Measurements from ENCODE around the gene CYBA.

Gene CYBA

GRCh38 chr16:88650749-88651275 lies at the start of gene CYBA:
Gene CYBA (minus strand): TSS chr16:88651053. CDS start chr16:88651013, 40 bp downstream.
- H3K36me3 ChIP-seq (ENCODE audit: insufficient read depth, low read depth, low read length): peaks cover 20% of the 10 kb centered on the region

GRCh38 chr16:88700322-88700635 lies 49.4 kb upstream of the CYBA start:
- Histone ChIP-seq H3K27ac (ENCODE audit: low read length) (no peak overlapping the region), H3K9me3 (ENCODE audit: insufficient read depth, low read depth, low read length) (no peaks in the 10 kb centered on the region), H3K4me1 (ENCODE audit: insufficient read depth, low read length) (0 out of 2 replicates have a peak, but pooled peaks cover 2% of the 10 kb centered on the region), H3K9ac (ENCODE audit: low read depth, low read length) (no peak overlapping the region), H3K4me3 (ENCODE audit: low read length) (no peak overlapping the region), H3K27me3 (ENCODE audit: insufficient read depth, low read length) (no peaks in the 10 kb centered on the region), H3K36me3 (ENCODE audit: insufficient read depth, low read depth, low read length) (no peaks in the 10 kb centered on the region)

More at GRCh38 chr16:88650749-88651275, at the start of gene CYBA:
- Histone ChIP-seq H3K9ac (ENCODE audit: low read depth, low read length) (peak within 1 kb of the TSS; percentile 85), H3K4me3 (ENCODE audit: low read length) (peak within 1 kb of the TSS; percentile 90), H3K9me3 (ENCODE audit: insufficient read depth, low read depth, low read length) (no peaks in the 10 kb centered on the region), H3K27ac (ENCODE audit: low read length) (no peak within 1 kb of the TSS), H3K4me1 (ENCODE audit: insufficient read depth, low read length) (peaks cover 5% of the 10 kb centered on the region; the same call in 1 of the 2 replicates), H3K27me3 (ENCODE audit: insufficient read depth, low read length) (no peaks in the 10 kb centered on the region)

- no peaks in the 10 kb centered on the region for H3K4me1 ChIP-seq (ENCODE audit: insufficient read depth, low read length)
- H3K9ac ChIP-seq (ENCODE audit: low read depth, low read length): no peak overlapping the region
- H3K36me3 ChIP-seq (ENCODE audit: insufficient read depth, low read depth, low read length): no peaks in the 10 kb centered on the region
- H3K27ac ChIP-seq (ENCODE audit: low read length): no peak overlapping the region
- no peak overlapping the region for H3K4me3 ChIP-seq (ENCODE audit: low read length)
- no peaks in the 10 kb centered on the region for H3K27me3 ChIP-seq (ENCODE audit: insufficient read depth, low read length)
- no peaks in the 10 kb centered on the region for H3K9me3 ChIP-seq (ENCODE audit: insufficient read depth, low read depth, low read length)
These were observed 48.3 kb upstream of the CYBA start for GRCh38 chr16:88699180-88699579.

- no peaks in the 10 kb centered on the region for H3K4me1 ChIP-seq (ENCODE audit: insufficient read depth, low read length)
- no peak overlapping the region for H3K27ac ChIP-seq (ENCODE audit: low read length)
- no peak overlapping the region for H3K4me3 ChIP-seq (ENCODE audit: low read length)
- H3K27me3 ChIP-seq (ENCODE audit: insufficient read depth, low read length): no peaks in the 10 kb centered on the region
- no peaks in the 10 kb centered on the region for H3K36me3 ChIP-seq (ENCODE audit: insufficient read depth, low read depth, low read length)
- no peak overlapping the region for H3K9ac ChIP-seq (ENCODE audit: low read depth, low read length)
- H3K9me3 ChIP-seq (ENCODE audit: insufficient read depth, low read depth, low read length): no peaks in the 10 kb centered on the region
These were observed 47.8 kb upstream of the CYBA start for GRCh38 chr16:88698646-88699045.

- no peaks in the 10 kb centered on the region for H3K27me3 ChIP-seq (ENCODE audit: insufficient read depth, low read length)
- H3K9ac ChIP-seq (ENCODE audit: low read depth, low read length): no peak overlapping the region
- no peaks in the 10 kb centered on the region for H3K9me3 ChIP-seq (ENCODE audit: insufficient read depth, low read depth, low read length)
- H3K4me1 ChIP-seq (ENCODE audit: insufficient read depth, low read length): no peaks in the 10 kb centered on the region
- H3K27ac ChIP-seq (ENCODE audit: low read length): no peak overlapping the region
- no peaks in the 10 kb centered on the region for H3K36me3 ChIP-seq (ENCODE audit: insufficient read depth, low read depth, low read length)
- H3K4me3 ChIP-seq (ENCODE audit: low read length): no peak overlapping the region
These were observed 47.2 kb upstream of the CYBA start for GRCh38 chr16:88697831-88698615.

- no peaks in the 10 kb centered on the region for H3K36me3 ChIP-seq (ENCODE audit: insufficient read depth, low read depth, low read length)
- H3K9me3 ChIP-seq (ENCODE audit: insufficient read depth, low read depth, low read length): no peaks in the 10 kb centered on the region
- H3K4me3 ChIP-seq (ENCODE audit: low read length): no peak overlapping the region
- H3K4me1 ChIP-seq (ENCODE audit: insufficient read depth, low read length): no peaks in the 10 kb centered on the region
- H3K27ac ChIP-seq (ENCODE audit: low read length): no peak overlapping the region
- no peaks in the 10 kb centered on the region for H3K27me3 ChIP-seq (ENCODE audit: insufficient read depth, low read length)
- H3K9ac ChIP-seq (ENCODE audit: low read depth, low read length): no peak overlapping the region
These were observed 46.4 kb upstream of the CYBA start for GRCh38 chr16:88697116-88697830.

- Histone ChIP-seq H3K36me3 (ENCODE audit: insufficient read depth, low read depth, low read length) (no peaks in the 10 kb centered on the region), H3K27ac (ENCODE audit: low read length) (no peak overlapping the region), H3K27me3 (ENCODE audit: insufficient read depth, low read length) (no peaks in the 10 kb centered on the region), H3K4me1 (ENCODE audit: insufficient read depth, low read length) (no peaks in the 10 kb centered on the region), H3K4me3 (ENCODE audit: low read length) (no peak overlapping the region), H3K9ac (ENCODE audit: low read depth, low read length) (no peak overlapping the region), H3K9me3 (ENCODE audit: insufficient read depth, low read depth, low read length) (no peaks in the 10 kb centered on the region)
These were observed 45.6 kb upstream of the CYBA start for GRCh38 chr16:88696441-88696840.

- Histone ChIP-seq H3K27me3 (ENCODE audit: insufficient read depth, low read length) (no peaks in the 10 kb centered on the region), H3K27ac (ENCODE audit: low read length) (no peak overlapping the region), H3K9me3 (ENCODE audit: insufficient read depth, low read depth, low read length) (no peaks in the 10 kb centered on the region), H3K4me1 (ENCODE audit: insufficient read depth, low read length) (no peaks in the 10 kb centered on the region), H3K4me3 (ENCODE audit: low read length) (no peak overlapping the region), H3K36me3 (ENCODE audit: insufficient read depth, low read depth, low read length) (no peaks in the 10 kb centered on the region), H3K9ac (ENCODE audit: low read depth, low read length) (no peak overlapping the region)
These were observed 44.9 kb upstream of the CYBA start for GRCh38 chr16:88695753-88696152.

- Histone ChIP-seq H3K27me3 (ENCODE audit: insufficient read depth, low read length) (no peaks in the 10 kb centered on the region), H3K36me3 (ENCODE audit: insufficient read depth, low read depth, low read length) (no peaks in the 10 kb centered on the region), H3K4me1 (ENCODE audit: insufficient read depth, low read length) (no peaks in the 10 kb centered on the region), H3K4me3 (ENCODE audit: low read length) (no peak overlapping the region), H3K9ac (ENCODE audit: low read depth, low read length) (no peak overlapping the region), H3K27ac (ENCODE audit: low read length) (no peak overlapping the region), H3K9me3 (ENCODE audit: insufficient read depth, low read depth, low read length) (no peaks in the 10 kb centered on the region)
These were observed 44.4 kb upstream of the CYBA start for GRCh38 chr16:88695218-88695617.

GRCh38 chr16:88694221-88695087 lies 43.6 kb upstream of the CYBA start:
- H3K27me3 ChIP-seq (ENCODE audit: insufficient read depth, low read length): peaks cover under 1% of the 10 kb centered on the region; the same call in 1 of the 2 replicates
- no peaks in the 10 kb centered on the region for H3K9me3 ChIP-seq (ENCODE audit: insufficient read depth, low read depth, low read length)
- H3K36me3 ChIP-seq (ENCODE audit: insufficient read depth, low read depth, low read length): no peaks in the 10 kb centered on the region
- H3K27ac ChIP-seq (ENCODE audit: low read length): no peak overlapping the region
- no peak overlapping the region for H3K4me3 ChIP-seq (ENCODE audit: low read length)
- H3K9ac ChIP-seq (ENCODE audit: low read depth, low read length): no peak overlapping the region
- no peaks in the 10 kb centered on the region for H3K4me1 ChIP-seq (ENCODE audit: insufficient read depth, low read length)

GRCh38 chr16:88693420-88694177 lies 42.7 kb upstream of the CYBA start:
- H3K9me3 ChIP-seq (ENCODE audit: insufficient read depth, low read depth, low read length): no peaks in the 10 kb centered on the region
- H3K4me3 ChIP-seq (ENCODE audit: low read length): no peak overlapping the region
- no peaks in the 10 kb centered on the region for H3K4me1 ChIP-seq (ENCODE audit: insufficient read depth, low read length)
- peaks cover 8% of the 10 kb centered on the region for H3K27me3 ChIP-seq (ENCODE audit: insufficient read depth, low read length)
- no peak overlapping the region for H3K27ac ChIP-seq (ENCODE audit: low read length)
- no peaks in the 10 kb centered on the region for H3K36me3 ChIP-seq (ENCODE audit: insufficient read depth, low read depth, low read length)
- no peak overlapping the region for H3K9ac ChIP-seq (ENCODE audit: low read depth, low read length)

Measured in iPS-20b (cell line).